Measurements from ENCODE around the gene CARD6. TPM values are rescaled to one million over a fixed set of nuclear protein-coding genes. Genes with fewer than 3 reads are reported as not detected.

Gene CARD6
- total RNA-seq, 1 donor: 34.3 TPM

DNA sequence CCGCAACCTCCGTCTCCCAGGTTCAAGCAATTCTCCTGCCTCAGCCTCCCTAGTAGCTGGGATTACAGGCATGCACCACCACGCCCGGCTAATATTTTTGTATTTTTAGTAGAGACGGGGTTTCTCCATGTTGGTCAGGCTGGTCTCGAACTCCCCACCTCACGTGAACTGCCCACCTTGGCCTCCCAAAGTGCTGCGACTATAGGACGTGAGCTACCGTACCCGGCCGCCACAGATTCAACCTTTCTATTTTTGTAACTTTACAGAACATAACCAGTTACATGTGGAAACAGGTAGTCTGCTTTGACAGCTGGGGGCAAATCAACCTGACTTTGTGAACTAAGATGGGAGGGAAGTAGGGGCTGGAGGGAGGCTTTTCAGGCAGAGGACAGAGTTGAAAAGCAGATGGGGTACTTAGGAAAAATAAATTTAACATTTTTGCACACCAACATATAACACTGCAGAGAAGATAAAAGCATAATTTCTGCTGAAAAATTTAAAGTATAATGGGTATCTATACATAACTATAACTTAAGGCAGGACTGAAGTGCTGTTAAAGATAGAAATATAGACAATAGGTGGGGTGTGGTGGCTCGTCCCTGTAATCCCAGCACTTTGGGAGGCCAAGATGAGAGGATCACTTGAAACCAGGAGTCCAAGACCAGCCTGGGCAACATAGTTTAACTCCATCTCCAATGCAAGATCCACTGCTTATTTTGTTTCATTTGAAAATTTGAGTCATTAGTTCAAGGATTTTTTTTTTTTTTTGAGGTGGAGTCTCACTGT, 11.2 kb upstream of the CARD6 start:
- DNase-seq (ENCODE audit: low read depth): no peak
- no peak overlapping the region for H3K4me3 ChIP-seq (ENCODE audit: low read depth, low read length)
- TF ChIP-seq, protein P1, sequence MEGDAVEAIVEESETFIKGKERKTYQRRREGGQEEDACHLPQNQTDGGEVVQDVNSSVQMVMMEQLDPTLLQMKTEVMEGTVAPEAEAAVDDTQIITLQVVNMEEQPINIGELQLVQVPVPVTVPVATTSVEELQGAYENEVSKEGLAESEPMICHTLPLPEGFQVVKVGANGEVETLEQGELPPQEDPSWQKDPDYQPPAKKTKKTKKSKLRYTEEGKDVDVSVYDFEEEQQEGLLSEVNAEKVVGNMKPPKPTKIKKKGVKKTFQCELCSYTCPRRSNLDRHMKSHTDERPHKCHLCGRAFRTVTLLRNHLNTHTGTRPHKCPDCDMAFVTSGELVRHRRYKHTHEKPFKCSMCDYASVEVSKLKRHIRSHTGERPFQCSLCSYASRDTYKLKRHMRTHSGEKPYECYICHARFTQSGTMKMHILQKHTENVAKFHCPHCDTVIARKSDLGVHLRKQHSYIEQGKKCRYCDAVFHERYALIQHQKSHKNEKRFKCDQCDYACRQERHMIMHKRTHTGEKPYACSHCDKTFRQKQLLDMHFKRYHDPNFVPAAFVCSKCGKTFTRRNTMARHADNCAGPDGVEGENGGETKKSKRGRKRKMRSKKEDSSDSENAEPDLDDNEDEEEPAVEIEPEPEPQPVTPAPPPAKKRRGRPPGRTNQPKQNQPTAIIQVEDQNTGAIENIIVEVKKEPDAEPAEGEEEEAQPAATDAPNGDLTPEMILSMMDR (IDR thresholded peaks at IDR 0.05; ENCODE audit: insufficient read depth, low read length): no peak

DNA sequence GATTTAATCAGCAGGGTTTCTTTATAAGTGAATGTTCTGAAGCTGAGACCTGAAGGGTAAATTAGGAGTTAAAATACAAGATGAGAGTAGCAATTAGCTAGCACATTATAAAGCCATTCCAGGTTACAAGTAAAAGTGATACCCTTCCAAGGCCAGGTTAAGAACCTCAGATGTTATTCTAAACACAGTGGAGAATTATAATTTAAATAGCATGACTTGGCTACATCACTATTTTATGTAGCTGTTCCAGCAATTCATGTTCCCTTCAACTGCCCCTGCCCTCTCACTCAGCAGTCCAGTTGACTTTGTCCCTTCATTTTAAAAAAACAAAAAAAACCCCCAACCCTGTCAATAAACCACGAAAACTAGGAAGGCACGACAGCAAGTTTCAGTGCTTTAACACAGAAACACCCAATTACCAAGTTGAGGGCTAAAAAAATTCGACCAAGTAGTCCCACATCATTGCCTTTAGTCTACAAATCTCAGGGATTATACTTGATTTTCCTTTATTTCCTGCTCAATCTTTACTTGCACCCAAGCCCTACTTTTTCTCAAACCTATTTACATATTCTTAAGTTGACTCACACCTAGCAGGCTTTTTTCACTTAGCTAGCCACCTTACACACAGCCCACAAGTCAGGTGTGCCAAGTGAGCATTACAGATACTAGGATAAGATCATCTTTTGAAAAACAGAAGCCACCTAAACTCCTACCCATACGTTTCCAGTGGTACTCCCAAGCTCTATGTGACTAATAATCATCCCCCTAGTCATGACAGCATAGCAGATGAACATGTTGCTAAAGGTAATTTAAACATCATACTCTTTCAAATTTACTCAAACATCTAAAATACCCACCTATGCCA, 9.6 kb upstream of the CARD6 start:
- TF ChIP-seq, protein P1 (IDR thresholded peaks at IDR 0.05; ENCODE audit: insufficient read depth, low read length): no peak
- H3K4me3 ChIP-seq (ENCODE audit: low read depth, low read length): no peak overlapping the region
- DNase-seq (ENCODE audit: low read depth): no peak

DNA sequence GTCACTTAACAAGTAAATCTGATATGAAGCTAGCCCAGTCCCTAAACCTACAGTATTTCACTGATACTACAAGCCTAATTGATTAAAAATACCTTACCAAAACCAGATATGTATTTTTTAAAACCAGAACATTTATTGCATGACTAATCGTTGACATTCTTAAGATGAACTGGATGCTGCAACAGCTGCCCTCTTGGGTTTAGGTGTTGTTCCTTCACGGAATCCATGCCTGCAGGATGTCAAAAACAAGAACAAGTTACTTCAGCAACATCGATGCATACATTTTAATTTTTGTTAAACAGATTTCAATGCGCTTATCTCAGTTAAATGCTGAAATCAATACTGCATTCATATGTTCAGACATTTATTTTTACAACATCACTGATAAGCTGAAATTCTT, 8.8 kb upstream of the CARD6 start:
- no peak overlapping the region for H3K4me3 ChIP-seq (ENCODE audit: low read depth, low read length)
- TF ChIP-seq, protein P1 (IDR thresholded peaks at IDR 0.05; ENCODE audit: insufficient read depth, low read length): no peak
- no peak for DNase-seq (ENCODE audit: low read depth)

DNA sequence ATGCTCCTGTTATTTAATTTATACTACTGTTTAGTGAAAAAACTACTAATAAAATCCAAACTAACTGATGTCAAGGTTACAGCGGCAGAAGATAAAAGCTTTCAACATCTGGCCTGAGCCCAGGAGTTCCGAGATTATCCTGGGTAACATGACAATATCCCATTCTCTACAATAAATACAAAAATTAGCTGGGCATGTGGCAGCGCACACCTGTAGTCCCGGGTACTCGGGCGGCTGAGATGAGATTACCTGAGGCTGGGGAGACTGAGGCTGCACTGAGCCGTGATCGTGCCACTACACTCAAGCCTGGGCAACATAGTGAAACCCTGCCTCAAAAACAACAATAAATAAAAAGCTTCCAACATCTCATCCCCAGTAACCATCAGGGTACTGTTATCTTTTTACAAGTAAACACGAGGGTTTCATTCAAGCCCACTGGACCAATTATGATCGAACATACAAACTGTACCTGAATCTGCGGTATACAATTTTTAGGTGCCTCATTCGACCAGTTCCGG, 7.4 kb upstream of the CARD6 start:
- DNase-seq (ENCODE audit: low read depth): no peak
- H3K4me3 ChIP-seq (ENCODE audit: low read depth, low read length): peak overlapping the region; percentile 97
- TF ChIP-seq, protein P1 (IDR thresholded peaks at IDR 0.05; ENCODE audit: insufficient read depth, low read length): no peak

DNA sequence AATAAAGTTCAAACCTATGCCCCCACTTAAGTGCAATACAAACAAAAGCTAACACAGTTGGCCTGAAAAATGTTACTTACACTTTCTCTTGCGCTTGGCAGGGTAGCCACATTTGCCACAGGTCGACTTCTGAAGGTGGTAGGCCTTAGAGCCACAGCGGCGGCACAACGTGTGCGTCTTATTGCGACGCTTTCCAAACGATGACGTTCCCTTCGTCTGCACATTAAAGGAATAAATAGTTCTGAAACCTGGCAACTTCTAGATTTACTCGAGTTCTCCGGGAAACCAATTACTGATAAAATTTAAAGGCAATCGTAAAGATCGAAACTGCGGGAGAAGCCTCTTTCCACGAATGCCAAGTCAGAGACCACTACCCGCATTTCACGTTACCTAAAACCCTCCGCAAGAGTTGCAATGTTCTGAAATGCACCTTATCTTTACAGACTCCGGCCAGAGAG, 6.7 kb upstream of the CARD6 start:
- peak overlapping the region; percentile 97 for H3K4me3 ChIP-seq (ENCODE audit: low read depth, low read length)
- DNase-seq (ENCODE audit: low read depth): peak; percentile 48

More for the DNA sequence above, 6.7 kb upstream of the CARD6 start:
- TF ChIP-seq, protein P1 (IDR thresholded peaks at IDR 0.05; ENCODE audit: insufficient read depth, low read length): no peak

Measured in fibroblast of the aortic adventitia (primary cell).